ENCODE measurements around the gene BRICD5. TPM values are rescaled to one million over a fixed set of nuclear protein-coding genes. Genes with fewer than 3 reads are reported as not detected.
A peak's percentile ranks its signal among the peaks of the same experiment; 100 is the strongest.
"Not testable (repeated sequence)": the region's sequence is repeated elsewhere in the genome, so short reads cannot be mapped to it uniquely, and the experiment has no call there.

The BRICD5 gene
- polyA plus RNA-seq (ENCODE audit: insufficient read length): 7.8 TPM

GRCh38 chr16:2210386-2211365 is at the start of gene BRICD5:
BRICD5 (minus strand) TSS chr16:2210863; CDS start chr16:2210833, 30 bp downstream.
- no peak for DNase-seq

GRCh38 chr16:2260250-2260649 is 49.6 kb upstream of the BRICD5 start:
- no peak for DNase-seq

- not testable (repeated sequence) for DNase-seq
Observed at GRCh38 chr16:2258530-2258929, 47.9 kb upstream of the BRICD5 start.

GRCh38 chr16:2257726-2258125 is 47.1 kb upstream of the BRICD5 start:
- DNase-seq: no peak

GRCh38 chr16:2256531-2257140 is 46.0 kb upstream of the BRICD5 start:
- no peak for DNase-seq

- no peak for DNase-seq
Observed at GRCh38 chr16:2253293-2253692, 42.6 kb upstream of the BRICD5 start.

- DNase-seq: no peak
Observed at GRCh38 chr16:2252806-2253148, 42.1 kb upstream of the BRICD5 start.

GRCh38 chr16:2251296-2252111 is 40.8 kb upstream of the BRICD5 start, which contains the start of gene ECI1:
ECI1 (minus strand) TSS chr16:2251587; CDS start chr16:2251566, 21 bp downstream.
- DNase-seq: peak; percentile 93

GRCh38 chr16:2250652-2251295 is 40.1 kb upstream of the BRICD5 start:
- DNase-seq: no peak

GRCh38 chr16:2246301-2246885 is 35.7 kb upstream of the BRICD5 start:
- DNase-seq: no peak

- no peak for DNase-seq
Observed at GRCh38 chr16:2244926-2245795, 34.5 kb upstream of the BRICD5 start.

GRCh38 chr16:2244301-2244700 is 33.6 kb upstream of the BRICD5 start:
- DNase-seq: no peak

- no peak for DNase-seq
Observed at GRCh38 chr16:2243781-2244180, 33.1 kb upstream of the BRICD5 start.

- no peak for DNase-seq
Observed at GRCh38 chr16:2243031-2243528, 32.4 kb upstream of the BRICD5 start.

GRCh38 chr16:2242598-2242997 is 31.9 kb upstream of the BRICD5 start:
- DNase-seq: no peak

- not testable (repeated sequence) for DNase-seq
Observed at GRCh38 chr16:2240331-2240730, 29.7 kb upstream of the BRICD5 start.

- DNase-seq: no peak
Observed at GRCh38 chr16:2238838-2239675, 28.4 kb upstream of the BRICD5 start.

GRCh38 chr16:2238150-2238837 is 27.6 kb upstream of the BRICD5 start:
- no peak for DNase-seq
